ENCODE results near the gene ARMC2.

- TF ChIP-seq POLR2A (IDR thresholded peaks at IDR 0.05; ENCODE audit: low read length) (no peak), REST (IDR thresholded peaks at IDR 0.05) (no peak), CTCF (IDR thresholded peaks at IDR 0.05) (no peak), EHMT2 (IDR thresholded peaks at IDR 0.05; ENCODE audit: low read depth) (no peak), SMC3 (IDR thresholded peaks at IDR 0.05) (no peak), PHF8 (IDR thresholded peaks at IDR 0.05; ENCODE audit: borderline replicate concordance, low read depth) (no peak), MAX (IDR thresholded peaks at IDR 0.05) (no peak), CHD4 (IDR thresholded peaks at IDR 0.05; ENCODE audit: borderline replicate concordance) (no peak), RNF2 (IDR thresholded peaks at IDR 0.05; ENCODE audit: borderline replicate concordance, low read depth) (no peak), EP300 (IDR thresholded peaks at IDR 0.05) (no peak)
These were observed 140.5 kb downstream of the ARMC2 start for GRCh38 chr6:108988765-108989164.
